Ovary (tissue), 9 donors: ENCODE results near the gene ERMP1. TPM values are rescaled to one million over a fixed set of nuclear protein-coding genes. Genes with fewer than 3 reads are reported as not detected.

Experiments
- DNase-seq, 5 donors: peaks; one replicate each; pipeline ENCODE4 v3.0.0-alpha.2; 2019 to 2020
- H3K27ac ChIP-seq, 2 donors: fragments of 200-600 bp; one replicate each; pipeline versions ENCODE4 v1.5.1 to v1.8.0; 2019 to 2022
- H3K27me3 ChIP-seq: fragments of 200-600 bp; one replicate; pipeline ENCODE4 v1.8.0; 2022
- H3K36me3 ChIP-seq: fragments of 200-600 bp; sonication (generic); one replicate; pipeline ENCODE4 v1.5.1; 2019
- H3K4me1 ChIP-seq: one replicate; pipeline ENCODE4 v1.8.1; 2013; ENCODE audit warnings: mild to moderate bottlenecking, moderate library complexity; ENCODE audit not compliant: insufficient read depth
- H3K4me3 ChIP-seq: fragments of 200-600 bp; sonication (generic); one replicate; pipeline ENCODE4 v1.5.1; 2017
- H3K9me3 ChIP-seq, 2 donors: fragments of 200-600 bp in 1 of 2; sonication (generic) in 1 of 2; one replicate each; pipeline versions ENCODE4 v1.5.1 to v1.8.1; 2013 to 2019; ENCODE audit warnings: mild to moderate bottlenecking in 1 of 2, moderate library complexity in 1 of 2
- CTCF ChIP-seq, 3 donors: fragments of 450-650 bp in 2 of 3; fragments of 200-600 bp in 1 of 3; IDR thresholded peaks; one replicate each; pipeline versions ENCODE4 v1.5.1 to v1.8.0; 2016 to 2022; ENCODE audit warnings: antibody characterized with exemption in 3 of 3, mild to moderate bottlenecking in 1 of 3
- EP300 ChIP-seq: sonication (generic); formaldehyde crosslinking; IDR thresholded peaks from one replicate; pipeline ENCODE4 v1.6.1; 2017; ENCODE audit warnings: antibody characterized with exemption
- POLR2A ChIP-seq: fragments of 450-650 bp; IDR thresholded peaks from one replicate; pipeline ENCODE4 v1.6.1; 2017; ENCODE audit warnings: antibody characterized with exemption, mild to moderate bottlenecking, moderate library complexity
- WGBS, 3 donors: extraction: QIAGEN DNeasy Blood & Tissue Kit in 1 of 3; methylation state at CpG; one replicate each; pipeline versions ENCODE4 v1.1.5 to v1.1.7; 2013 to 2017; 5-methylcytosine and 5-hydroxymethylcytosine counted together
- intact Hi-C, 4 donors: fragments of 100-400 bp; cut with DNase I; formaldehyde crosslinking; loops; one replicate each; pipeline versions ENCODE4 v1.11.0 to v1.15.1; 2022 to 2023
- polyA plus RNA-seq, 2 donors: library from polyadenylated mRNA; stranded (reverse); fragments of 200-250 nt in 1 of 2; fragments of 350-450 nt in 1 of 2; fragmentation: Illumina TruSeq in 1 of 2; extraction: RNeasy Lipid Tissue Mini Kit (QIAGEN cat#74804) in 1 of 2; gene quantifications; one replicate each; pipeline ENCODE4 v1.2.3, GENCODE V29; 2013 to 2014
- total RNA-seq, 7 donors: library from RNA; depleted of rRNA in 2 of 7; stranded (reverse); fragments of >200 nt in 2 of 7; fragmentation: NEBNext Ultra II Directional in 3 of 7; extraction: Animal tissue kit (Norgen Biotek cat#: 25700) in 3 of 7; gene quantifications; one replicate each; pipeline versions ENCODE4 v1.1.0 to v1.2.4, GENCODE V29; 2016 to 2023
- donor health status: DM: no; HTN: no; CAD: no; lungs with moderate emphysema.
- donor health status: DM: no; HTN: no; CAD: no.
- donor health status: Bipolar disorder and iron deficiency.
- donor health status: DM: yes; HTN: yes; CAD: no.
- donor health status: DM: no; HTN: no; CAD: no.
- donor health status: DM: yes; HTN: yes; CAD: no.

ERMP1 gene
- total and polyA plus RNA-seq, 9 donors: 8.3 to 217 (median 14.8) TPM

GRCh38 chr9:5869315-5870019 is 36.5 kb upstream of the ERMP1 start:
- WGBS, 3 donors: 82 to 88% (median 86%) methylated on average over 3 of the region's 3 CpGs
- DNase-seq: no peak

GRCh38 chr9:5868235-5868634 is 35.3 kb upstream of the ERMP1 start:
- TF ChIP-seq CTCF (IDR thresholded peaks at IDR 0.05) (no peak), EP300 (no peak), POLR2A (no peak)
- Histone ChIP-seq H3K27ac (no peak overlapping the region), H3K9me3 (no peaks in the 10 kb centered on the region), H3K4me1 (no peaks in the 10 kb centered on the region), H3K27me3 (no peaks in the 10 kb centered on the region), H3K36me3 (no peaks in the 10 kb centered on the region), H3K4me3 (no peak overlapping the region)
- WGBS, 3 donors: 84 to 88% (median 84%) methylated on average over 9 of the region's 9 CpGs
- no peak for DNase-seq
- intact Hi-C loops: no loop called here

More at GRCh38 chr9:5869315-5870019, 36.5 kb upstream of the ERMP1 start:
- no peaks in the 10 kb centered on the region for H3K9me3 ChIP-seq
- no peaks in the 10 kb centered on the region for H3K4me1 ChIP-seq
- H3K36me3 ChIP-seq: no peaks in the 10 kb centered on the region
- H3K27me3 ChIP-seq: no peaks in the 10 kb centered on the region
- TF ChIP-seq CTCF (IDR thresholded peaks at IDR 0.05) (no peak), EP300 (no peak), POLR2A (no peak)
- H3K27ac ChIP-seq: no peak overlapping the region
- H3K4me3 ChIP-seq: no peak overlapping the region
- intact Hi-C loops: no loop called here

- no peaks in the 10 kb centered on the region for H3K27me3 ChIP-seq
Observed at GRCh38 chr9:5866685-5867084, 33.8 kb upstream of the ERMP1 start.

GRCh38 chr9:5866272-5866671 is 33.4 kb upstream of the ERMP1 start:
- Histone ChIP-seq H3K27ac (no peak overlapping the region), H3K36me3 (no peaks in the 10 kb centered on the region)
- 87 to 95% (median 93%) methylated on average over 2 of the region's 2 CpGs for WGBS, 3 donors

More at GRCh38 chr9:5866685-5867084, 33.8 kb upstream of the ERMP1 start:
- 90 to 95% (median 92%) methylated on average over 3 of the region's 3 CpGs for WGBS, 3 donors
- intact Hi-C loops: no loop called here
- H3K36me3 ChIP-seq: no peaks in the 10 kb centered on the region
- TF ChIP-seq CTCF (IDR thresholded peaks at IDR 0.05) (no peak), EP300 (no peak), POLR2A (no peak)
- no peaks in the 10 kb centered on the region for H3K4me1 ChIP-seq
- H3K27ac ChIP-seq: no peak overlapping the region
- no peak for DNase-seq
- no peaks in the 10 kb centered on the region for H3K9me3 ChIP-seq
- no peak overlapping the region for H3K4me3 ChIP-seq

More at GRCh38 chr9:5866272-5866671, 33.4 kb upstream of the ERMP1 start:
- no peaks in the 10 kb centered on the region for H3K9me3 ChIP-seq
- intact Hi-C loops: no loop called here
- H3K27me3 ChIP-seq: no peaks in the 10 kb centered on the region
- DNase-seq: no peak
- H3K4me3 ChIP-seq: no peak overlapping the region
- no peak for TF ChIP-seq EP300
- TF ChIP-seq CTCF (IDR thresholded peaks at IDR 0.05): no peak
- TF ChIP-seq POLR2A: no peak
- no peaks in the 10 kb centered on the region for H3K4me1 ChIP-seq
